Measurements from ENCODE around the gene EPB41L4A. TPM values are rescaled to one million over a fixed set of nuclear protein-coding genes. Genes with fewer than 3 reads are reported as not detected.

The EPB41L4A gene
- total and polyA plus RNA-seq, 2 experiments from 2014 or later, result 0.11 to 0.76 TPM

GRCh38 chr5:112346411-112347044 is 72.5 kb downstream of the EPB41L4A start:
- Histone ChIP-seq H2AFZ (no peak overlapping the region), H3F3A (ENCODE audit: insufficient read depth) (no peaks in the 10 kb centered on the region), H3K4me3 (no peak overlapping the region), H3K4me1 (ENCODE audit: insufficient read depth) (no peaks in the 10 kb centered on the region), H3K4me2 (ENCODE audit: unreplicated experiment) (no peak overlapping the region), H3K9me2 (ENCODE audit: insufficient read depth) (no peaks in the 10 kb centered on the region), H3K36me3 (ENCODE audit: low read depth) (no peaks in the 10 kb centered on the region), H3K9ac (no peak overlapping the region), H4K20me1 (ENCODE audit: insufficient read depth) (no peaks in the 10 kb centered on the region), H3K27me3 (replicated peaks; ENCODE audit: insufficient read depth) (peaks cover 9% of the 10 kb centered on the region; the same call in 1 of the 2 replicates), H3K79me2 (ENCODE audit: insufficient read depth) (no peaks in the 10 kb centered on the region), H3K9me3 (ENCODE audit: low read depth) (no peaks in the 10 kb centered on the region), H3K27ac (no peak overlapping the region)
- 43 to 45% methylated on average over 3 of the region's 3 CpGs for WGBS, 2 experiments (ENCODE audit: low coverage in 1 of 2, low lambda C conversion rate in 2 of 2, missing lambda C conversion rate in 2 of 2)
- in situ Hi-C loops (cut with MboI), result no loop called here
- TF ChIP-seq EZH2phosphoT487 (IDR thresholded peaks at IDR 0.05; ENCODE audit: insufficient read depth, low read depth) (no peak), EZH2 (IDR thresholded peaks at IDR 0.05; ENCODE audit: insufficient read depth, poor library complexity, severe bottlenecking) (no peak)
- DNase-seq, result no peak

GRCh38 chr5:112344540-112344939 is 74.5 kb downstream of the EPB41L4A start:
- in situ Hi-C loops (cut with MboI), result no loop called here
- H3K9me3 ChIP-seq (ENCODE audit: low read depth), result no peaks in the 10 kb centered on the region
- no peaks in the 10 kb centered on the region for H3K9me2 ChIP-seq (ENCODE audit: insufficient read depth)
- H3K9ac ChIP-seq, result no peak overlapping the region
- H4K20me1 ChIP-seq (ENCODE audit: insufficient read depth), result no peaks in the 10 kb centered on the region
- WGBS, 2 experiments (ENCODE audit: low coverage in 1 of 2, low lambda C conversion rate in 2 of 2, missing lambda C conversion rate in 2 of 2), result 55 to 59% methylated on average over 3 of the region's 3 CpGs
- TF ChIP-seq EZH2 (IDR thresholded peaks at IDR 0.05; ENCODE audit: insufficient read depth, poor library complexity, severe bottlenecking) (no peak), EZH2phosphoT487 (IDR thresholded peaks at IDR 0.05; ENCODE audit: insufficient read depth, low read depth) (no peak)
- no peak for DNase-seq
- no peak overlapping the region for H3K4me2 ChIP-seq (ENCODE audit: unreplicated experiment)
- H3K27me3 ChIP-seq (replicated peaks; ENCODE audit: insufficient read depth), result peaks cover 13% of the 10 kb centered on the region; the same call in 1 of the 2 replicates
- no peaks in the 10 kb centered on the region for H3K4me1 ChIP-seq (ENCODE audit: insufficient read depth)
- H3K79me2 ChIP-seq (ENCODE audit: insufficient read depth), result no peaks in the 10 kb centered on the region
- no peaks in the 10 kb centered on the region for H3F3A ChIP-seq (ENCODE audit: insufficient read depth)
- H3K27ac ChIP-seq, result no peak overlapping the region
- no peak overlapping the region for H3K4me3 ChIP-seq
- H2AFZ ChIP-seq, result no peak overlapping the region
- no peaks in the 10 kb centered on the region for H3K36me3 ChIP-seq (ENCODE audit: low read depth)

GRCh38 chr5:112342389-112342788 is 76.7 kb downstream of the EPB41L4A start:
- no peak for DNase-seq
- no peaks in the 10 kb centered on the region for H3K79me2 ChIP-seq (ENCODE audit: insufficient read depth)
- H3F3A ChIP-seq (ENCODE audit: insufficient read depth), result no peaks in the 10 kb centered on the region
- TF ChIP-seq EZH2phosphoT487 (IDR thresholded peaks at IDR 0.05; ENCODE audit: insufficient read depth, low read depth) (no peak), EZH2 (IDR thresholded peaks at IDR 0.05; ENCODE audit: insufficient read depth, poor library complexity, severe bottlenecking) (no peak)
- no peak overlapping the region for H3K9ac ChIP-seq
- H3K4me3 ChIP-seq, result no peak overlapping the region
- 9 to 13% methylated on average over 3 of the region's 3 CpGs for WGBS, 2 experiments (ENCODE audit: low coverage in 1 of 2, low lambda C conversion rate in 2 of 2, missing lambda C conversion rate in 2 of 2)
- no peak overlapping the region for H3K4me2 ChIP-seq (ENCODE audit: unreplicated experiment)
- no peaks in the 10 kb centered on the region for H4K20me1 ChIP-seq (ENCODE audit: insufficient read depth)
- no peak overlapping the region for H3K27ac ChIP-seq
- peaks cover 13% of the 10 kb centered on the region; the same call in 1 of the 2 replicates for H3K27me3 ChIP-seq (replicated peaks; ENCODE audit: insufficient read depth)
- H2AFZ ChIP-seq, result no peak overlapping the region
- no peaks in the 10 kb centered on the region for H3K9me3 ChIP-seq (ENCODE audit: low read depth)
- H3K4me1 ChIP-seq (ENCODE audit: insufficient read depth), result no peaks in the 10 kb centered on the region
- no peaks in the 10 kb centered on the region for H3K36me3 ChIP-seq (ENCODE audit: low read depth)
- no peaks in the 10 kb centered on the region for H3K9me2 ChIP-seq (ENCODE audit: insufficient read depth)
- in situ Hi-C loops (cut with MboI), result no loop called here

- no peak overlapping the region for H2AFZ ChIP-seq
- H3K4me1 ChIP-seq (ENCODE audit: insufficient read depth), result no peaks in the 10 kb centered on the region
- no peak overlapping the region for H3K27ac ChIP-seq
- peaks cover 13% of the 10 kb centered on the region; the same call in 1 of the 2 replicates for H3K27me3 ChIP-seq (replicated peaks; ENCODE audit: insufficient read depth)
- no peaks in the 10 kb centered on the region for H3K9me3 ChIP-seq (ENCODE audit: low read depth)
- DNase-seq, result no peak
- in situ Hi-C loops (cut with MboI), result no loop called here
- H3K9me2 ChIP-seq (ENCODE audit: insufficient read depth), result no peaks in the 10 kb centered on the region
- 76 to 77% methylated on average over 8 of the region's 8 CpGs for WGBS, 2 experiments (ENCODE audit: low coverage in 1 of 2, low lambda C conversion rate in 2 of 2, missing lambda C conversion rate in 2 of 2)
- no peaks in the 10 kb centered on the region for H4K20me1 ChIP-seq (ENCODE audit: insufficient read depth)
- no peaks in the 10 kb centered on the region for H3K36me3 ChIP-seq (ENCODE audit: low read depth)
- no peaks in the 10 kb centered on the region for H3F3A ChIP-seq (ENCODE audit: insufficient read depth)
- no peak overlapping the region for H3K9ac ChIP-seq
- TF ChIP-seq EZH2 (IDR thresholded peaks at IDR 0.05; ENCODE audit: insufficient read depth, poor library complexity, severe bottlenecking) (no peak), EZH2phosphoT487 (IDR thresholded peaks at IDR 0.05; ENCODE audit: insufficient read depth, low read depth) (no peak)
- no peak overlapping the region for H3K4me3 ChIP-seq
- no peaks in the 10 kb centered on the region for H3K79me2 ChIP-seq (ENCODE audit: insufficient read depth)
- no peak overlapping the region for H3K4me2 ChIP-seq (ENCODE audit: unreplicated experiment)
These were observed 79.3 kb downstream of the EPB41L4A start for GRCh38 chr5:112339761-112340160.

Measured in GM23248 (cell line).